Tibial nerve (tissue), 3 donors: ENCODE results near the gene SPON1.

Experiments
- CTCF ChIP-seq, 5 experiments: fragments of 200-600 bp in 3 of 5; fragments of 450-650 bp in 2 of 5; sonication (generic) in 3 of 5; IDR thresholded peaks; one replicate each; pipeline ENCODE4 v1.5.1; 2016 to 2019; ENCODE audit warnings: antibody characterized with exemption in 5 of 5, mild to moderate bottlenecking in 3 of 5, moderate library complexity in 2 of 5
- POLR2A ChIP-seq, 2 donors: fragments of 450-650 bp; IDR thresholded peaks; one replicate each; pipeline ENCODE4 v1.6.1; 2017; ENCODE audit warnings: antibody characterized with exemption in 2 of 2, mild to moderate bottlenecking in 2 of 2, moderate library complexity in 2 of 2

GRCh38 chr11:14089690-14090462 is 127.4 kb downstream of the SPON1 start:
- TF ChIP-seq CTCF (IDR thresholded peaks at IDR 0.05) (no peak), POLR2A (IDR thresholded peaks at IDR 0.05) (no peak)
